GM15510 (cell line): ENCODE data around the gene SH3GL3.

Experiments used
- POLR2A ChIP-seq: IDR thresholded peaks from 3 replicates; pipeline ENCODE4 v1.6.1; 2011; ENCODE audit warnings: borderline replicate concordance; ENCODE audit not compliant: insufficient read length; ENCODE audit errors: extremely low read depth

Gene SH3GL3

DNA sequence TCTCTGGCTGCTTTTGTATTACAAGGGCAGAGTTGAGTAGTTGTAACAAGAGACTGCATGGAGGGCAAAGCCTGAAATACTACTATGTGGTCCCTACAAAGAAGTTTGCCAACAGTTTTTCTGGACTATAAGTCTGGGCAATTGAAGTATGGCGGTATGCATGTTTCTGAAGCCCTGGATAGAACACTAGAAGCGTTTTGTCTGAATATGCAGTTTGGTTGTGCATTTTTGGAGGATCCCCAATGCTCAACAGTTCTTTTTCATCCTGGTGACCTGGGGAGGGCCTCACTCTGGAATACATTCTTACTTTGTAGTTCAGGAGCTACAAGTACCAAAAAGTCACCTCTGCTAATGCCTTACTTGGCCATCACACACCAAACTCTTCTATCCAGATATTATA, 29.6 kb downstream of the SH3GL3 start:
- TF ChIP-seq POLR2A, result no peak

DNA sequence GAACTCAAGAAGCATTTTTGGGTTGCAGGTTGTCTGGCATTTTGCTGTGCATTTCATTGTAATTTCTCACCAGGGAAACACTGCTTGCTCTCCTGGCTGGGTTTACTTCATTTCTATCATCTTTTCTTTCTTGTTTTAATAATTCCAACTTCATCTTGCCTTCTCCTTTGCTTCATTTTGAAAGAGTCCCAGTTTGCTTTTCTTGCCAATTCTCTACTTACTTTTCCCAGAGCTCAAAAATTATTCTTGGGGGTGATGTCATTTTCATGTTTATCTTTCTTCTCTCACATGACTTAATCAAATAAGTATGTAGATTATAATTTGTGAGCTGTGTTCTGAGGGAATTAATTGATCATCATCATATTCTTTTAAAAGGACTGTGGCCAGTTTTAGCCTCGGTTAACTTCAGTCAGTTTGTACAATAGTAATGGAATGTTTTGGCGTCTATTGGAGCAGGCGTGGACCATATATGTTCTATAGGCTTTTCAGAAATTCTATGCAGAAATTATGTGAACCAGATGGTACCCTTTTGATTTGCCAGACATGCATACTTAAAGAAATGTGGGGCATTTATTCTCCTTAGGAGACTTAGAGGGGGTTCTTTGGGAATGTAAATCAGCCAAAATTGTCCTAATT, 30.1 kb downstream of the SH3GL3 start:
- TF ChIP-seq POLR2A, result no peak

GRCh38 chr15:83477808-83478537, 30.8 kb downstream of the SH3GL3 start:
- no peak for TF ChIP-seq POLR2A

DNA sequence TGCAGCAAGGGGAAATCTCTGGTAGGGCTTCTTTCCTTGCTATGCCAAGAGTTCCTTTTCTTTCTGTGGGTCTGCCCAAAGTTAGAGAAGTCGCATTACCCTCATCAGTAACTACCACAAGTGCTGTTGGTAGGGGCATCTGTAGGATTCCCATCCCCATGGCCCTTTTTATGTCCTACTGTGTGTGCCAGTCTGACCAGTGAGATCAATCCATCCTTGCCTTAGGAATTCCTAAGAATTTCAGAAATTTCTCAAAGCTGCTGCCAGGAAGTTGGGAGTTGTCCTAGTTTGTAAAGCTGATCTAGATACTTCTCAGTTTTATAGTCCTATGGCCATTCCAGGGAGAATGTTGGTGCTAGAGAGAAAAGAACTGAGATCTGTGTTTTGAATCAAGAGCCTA, 36.5 kb downstream of the SH3GL3 start:
- TF ChIP-seq POLR2A, result no peak

DNA sequence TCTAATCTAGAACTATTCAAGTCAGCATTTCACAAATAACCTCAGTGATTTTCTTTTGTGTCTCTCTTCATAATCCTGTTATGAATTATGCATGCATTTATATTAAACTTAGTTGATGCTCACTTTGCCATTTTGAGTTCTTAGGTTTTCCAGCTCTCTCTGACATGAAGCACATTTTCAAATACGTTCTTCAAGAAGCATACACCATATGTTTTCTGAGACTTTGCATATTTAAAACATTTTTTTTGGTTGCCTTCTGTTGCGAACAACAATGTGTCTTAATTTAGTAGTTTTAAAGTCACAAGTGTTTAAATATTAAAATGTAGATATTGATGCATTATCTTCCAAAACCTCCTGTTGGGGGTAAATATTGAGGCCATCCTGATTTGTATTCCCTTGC, 37.5 kb downstream of the SH3GL3 start:
- TF ChIP-seq POLR2A, result no peak

DNA sequence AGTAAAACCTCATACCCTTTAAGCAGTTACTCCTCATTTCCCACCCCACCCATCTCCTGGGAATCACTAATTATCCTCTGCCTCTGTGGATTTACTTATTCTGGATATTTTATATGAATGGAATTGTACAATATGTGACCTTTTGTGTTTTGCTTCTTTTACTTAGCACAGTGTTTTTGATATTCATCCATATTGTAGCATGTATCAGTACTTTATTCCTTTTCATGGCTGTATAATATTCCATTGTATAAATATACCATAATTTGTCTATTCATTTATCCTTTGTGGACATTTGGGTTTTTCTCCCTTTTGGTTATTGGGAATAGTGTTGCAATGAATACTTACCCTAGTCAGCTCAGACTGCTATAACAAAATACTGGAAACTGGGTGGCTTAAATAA, 39.2 kb downstream of the SH3GL3 start:
- no peak for TF ChIP-seq POLR2A

- TF ChIP-seq POLR2A, result no peak
Observed at GRCh38 chr15:83487519-83487918, 40.4 kb downstream of the SH3GL3 start.

GRCh38 chr15:83489690-83490089, 42.5 kb downstream of the SH3GL3 start:
- TF ChIP-seq POLR2A, result no peak

DNA sequence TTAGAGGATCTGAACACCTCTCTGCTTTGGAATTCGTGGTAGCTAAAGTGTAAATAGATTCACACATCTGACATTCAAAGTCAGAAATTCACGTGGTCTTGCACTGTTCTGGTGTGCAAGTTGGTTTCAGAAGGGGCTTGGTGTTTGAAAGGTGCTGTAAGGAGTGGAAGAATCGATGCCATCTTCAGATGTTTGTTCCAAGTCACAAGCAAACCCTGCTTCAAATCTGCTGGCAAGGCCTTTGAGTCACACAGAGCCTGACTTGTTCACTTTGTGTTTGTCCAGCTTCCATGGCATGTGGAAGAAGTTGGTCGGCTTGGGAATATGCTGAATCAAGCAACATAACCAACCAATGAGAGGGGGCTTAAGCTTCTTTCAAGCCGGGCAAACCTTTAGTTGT, 44.3 kb downstream of the SH3GL3 start:
- no peak for TF ChIP-seq POLR2A

DNA sequence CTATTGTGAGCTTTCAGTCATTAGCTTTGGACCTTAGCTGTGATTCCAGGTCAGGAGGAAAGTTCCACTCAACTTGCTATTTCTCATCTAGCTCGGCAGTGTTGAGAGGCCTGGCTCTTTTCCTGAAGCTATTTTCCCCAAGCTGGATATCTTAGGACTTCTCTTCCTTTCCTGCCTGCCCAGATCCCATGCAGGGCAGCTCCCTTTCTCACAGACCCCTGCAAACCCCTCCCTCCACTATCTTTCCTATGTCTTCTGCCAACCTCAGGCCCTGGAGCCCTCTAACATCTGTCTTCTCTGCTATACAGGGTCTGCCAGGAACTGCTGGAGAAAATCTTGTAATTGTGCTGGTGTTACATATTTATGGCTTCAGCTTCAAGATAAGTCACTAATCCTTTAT, 49.6 kb downstream of the SH3GL3 start:
- TF ChIP-seq POLR2A, result no peak

DNA sequence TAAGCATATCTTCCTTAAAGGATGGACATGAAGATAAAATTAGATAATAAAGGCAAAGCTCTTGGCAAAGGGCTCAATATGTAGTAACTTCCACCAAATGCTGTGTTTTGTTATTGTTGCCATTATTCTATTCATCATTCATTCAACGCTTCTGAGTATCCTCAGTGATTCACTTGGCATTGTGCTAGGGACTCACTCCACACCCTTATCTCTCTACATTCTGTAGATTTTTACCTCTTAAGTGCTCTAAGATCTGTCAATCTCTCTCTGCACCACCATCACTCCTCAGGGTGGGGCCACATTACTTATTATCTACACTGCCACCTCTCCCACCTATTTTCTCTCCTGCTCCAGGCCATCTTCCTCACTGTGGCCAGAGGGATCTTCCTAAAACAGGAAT, 51.2 kb downstream of the SH3GL3 start:
- TF ChIP-seq POLR2A, result no peak

- no peak for TF ChIP-seq POLR2A
Observed at GRCh38 chr15:83498801-83499200, 51.7 kb downstream of the SH3GL3 start.

GRCh38 chr15:83499476-83499875, 52.3 kb downstream of the SH3GL3 start:
- no peak for TF ChIP-seq POLR2A

DNA sequence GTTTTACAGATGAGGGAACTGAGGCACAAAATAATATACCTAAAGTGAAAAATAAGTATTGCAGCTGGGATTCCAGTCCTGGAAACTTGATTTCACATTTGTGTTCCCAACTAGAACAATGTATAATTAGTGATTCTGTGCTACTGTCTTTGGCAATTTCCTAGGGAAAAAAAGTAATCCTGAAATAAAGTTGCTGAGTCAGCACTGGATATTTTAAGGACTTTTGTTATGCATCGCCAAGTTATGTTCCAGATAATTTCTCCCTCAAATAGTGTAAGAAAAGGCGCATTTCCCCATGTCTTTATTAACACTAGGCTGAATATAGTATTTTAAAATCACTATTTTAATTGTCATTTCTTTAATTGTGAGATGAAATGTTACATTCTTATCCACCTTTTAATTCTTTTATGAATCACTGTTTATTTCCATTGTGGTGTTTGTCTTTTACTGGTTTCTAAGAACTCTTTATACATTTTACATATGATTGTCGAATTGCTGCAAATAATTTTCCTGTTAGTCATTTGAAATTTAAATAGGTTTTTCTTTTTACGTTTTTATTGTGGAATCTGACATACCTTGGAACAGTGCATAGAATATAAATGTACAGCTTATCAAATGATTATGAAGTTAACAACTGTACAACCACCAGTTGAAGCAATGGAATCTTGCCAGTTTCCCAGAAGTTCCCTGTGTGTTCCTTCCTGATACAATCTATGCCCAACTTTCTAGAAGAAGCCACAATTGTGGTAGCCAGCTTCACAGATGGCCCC, 56.6 kb downstream of the SH3GL3 start:
- no peak for TF ChIP-seq POLR2A

DNA sequence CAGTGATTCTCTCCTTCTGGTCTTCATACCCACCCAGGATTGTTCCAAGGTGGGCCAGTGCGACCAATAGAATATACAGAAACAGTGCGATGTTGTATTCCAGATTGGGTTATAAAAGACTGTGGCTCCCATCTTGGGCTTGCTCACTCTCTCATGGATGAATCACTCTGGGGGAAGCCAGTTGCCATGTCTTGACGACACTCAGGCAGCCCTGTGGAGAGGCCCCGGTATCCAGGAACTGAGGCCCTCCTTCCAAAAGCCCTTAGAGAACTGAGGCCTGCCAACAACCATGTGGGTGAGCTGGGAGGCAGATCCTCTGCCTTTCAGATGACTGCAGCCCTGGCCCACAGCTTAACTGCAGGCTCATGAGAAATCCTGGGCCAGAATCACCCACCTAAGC, 57.2 kb downstream of the SH3GL3 start:
- no peak for TF ChIP-seq POLR2A

DNA sequence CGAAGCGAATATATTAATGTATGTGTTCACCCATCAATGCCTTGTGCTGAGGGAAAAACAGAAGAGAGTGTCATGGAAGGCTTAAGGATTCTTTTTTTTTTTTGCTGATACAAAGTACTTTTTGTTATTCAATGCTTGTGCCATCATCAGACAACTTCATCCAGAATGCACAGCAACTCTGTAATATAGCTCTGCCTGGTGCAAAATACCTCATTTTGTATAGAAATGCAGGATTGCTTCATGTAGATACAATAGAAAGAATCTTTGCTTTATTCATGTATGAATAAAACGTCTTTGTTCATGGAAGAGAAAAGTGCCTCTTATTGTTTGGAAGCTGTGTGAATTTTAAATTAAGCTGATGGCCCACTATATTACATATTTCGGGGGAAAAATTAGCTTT, 62.9 kb downstream of the SH3GL3 start:
- TF ChIP-seq POLR2A, result no peak
